ENCODE measurements around the gene KCNK10. TPM values are rescaled to one million over a fixed set of nuclear protein-coding genes. Genes with fewer than 3 reads are reported as not detected.

KCNK10 gene
- total and polyA plus RNA-seq, 4 donors, result 0.01 TPM; not detected in 3

GRCh38 chr14:88301381-88301780 lies 21.7 kb downstream of the KCNK10 start:
- WGBS, 2 donors, result 86 to 87% methylated on average over 4 of the region's 4 CpGs
- DNase-seq (no peak), ATAC-seq (ENCODE audit: insufficient read depth, low FRiP score) (no peak)
- no peaks in the 10 kb centered on the region for H3K9me3 ChIP-seq (ENCODE audit: control insufficient read depth in 4 of 4, insufficient read depth in 3 of 4, low read length in 3 of 4)
- no peak overlapping the region for H3K27ac ChIP-seq (ENCODE audit: low read depth in 1 of 2, low read length in 1 of 2)
- H3K27me3 ChIP-seq (ENCODE audit: control insufficient read depth in 3 of 3, insufficient read depth in 3 of 3, low read length in 2 of 3), result peaks cover 0 to 4% (median 0%) of the 10 kb centered on the region in 3 donors
- TF ChIP-seq, protein P1, sequence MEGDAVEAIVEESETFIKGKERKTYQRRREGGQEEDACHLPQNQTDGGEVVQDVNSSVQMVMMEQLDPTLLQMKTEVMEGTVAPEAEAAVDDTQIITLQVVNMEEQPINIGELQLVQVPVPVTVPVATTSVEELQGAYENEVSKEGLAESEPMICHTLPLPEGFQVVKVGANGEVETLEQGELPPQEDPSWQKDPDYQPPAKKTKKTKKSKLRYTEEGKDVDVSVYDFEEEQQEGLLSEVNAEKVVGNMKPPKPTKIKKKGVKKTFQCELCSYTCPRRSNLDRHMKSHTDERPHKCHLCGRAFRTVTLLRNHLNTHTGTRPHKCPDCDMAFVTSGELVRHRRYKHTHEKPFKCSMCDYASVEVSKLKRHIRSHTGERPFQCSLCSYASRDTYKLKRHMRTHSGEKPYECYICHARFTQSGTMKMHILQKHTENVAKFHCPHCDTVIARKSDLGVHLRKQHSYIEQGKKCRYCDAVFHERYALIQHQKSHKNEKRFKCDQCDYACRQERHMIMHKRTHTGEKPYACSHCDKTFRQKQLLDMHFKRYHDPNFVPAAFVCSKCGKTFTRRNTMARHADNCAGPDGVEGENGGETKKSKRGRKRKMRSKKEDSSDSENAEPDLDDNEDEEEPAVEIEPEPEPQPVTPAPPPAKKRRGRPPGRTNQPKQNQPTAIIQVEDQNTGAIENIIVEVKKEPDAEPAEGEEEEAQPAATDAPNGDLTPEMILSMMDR (IDR thresholded peaks at IDR 0.05; ENCODE audit: control extremely low read depth, extremely low read depth), result no peak
- no peak overlapping the region for H3K4me3 ChIP-seq
- H3K4me1 ChIP-seq (ENCODE audit: control insufficient read depth in 5 of 5, insufficient read depth in 5 of 5, low read length in 5 of 5), result no peaks in the 10 kb centered on the region
- H3K9ac ChIP-seq (ENCODE audit: insufficient read depth in 1 of 2, low read length in 2 of 2), result no peak overlapping the region
- H3K36me3 ChIP-seq (ENCODE audit: control insufficient read depth in 4 of 4, insufficient read depth in 4 of 4, low read length in 4 of 4), result no peaks in the 10 kb centered on the region

GRCh38 chr14:88300817-88301216 lies 22.3 kb downstream of the KCNK10 start:
- TF ChIP-seq, protein P1 (IDR thresholded peaks at IDR 0.05; ENCODE audit: control extremely low read depth, extremely low read depth), result no peak
- Histone ChIP-seq H3K4me3 (no peak overlapping the region), H3K9me3 (ENCODE audit: control insufficient read depth in 4 of 4, insufficient read depth in 3 of 4, low read length in 3 of 4) (no peaks in the 10 kb centered on the region), H3K9ac (ENCODE audit: insufficient read depth in 1 of 2, low read length in 2 of 2) (no peak overlapping the region), H3K4me1 (ENCODE audit: control insufficient read depth in 5 of 5, insufficient read depth in 5 of 5, low read length in 5 of 5) (no peaks in the 10 kb centered on the region), H3K36me3 (ENCODE audit: control insufficient read depth in 4 of 4, insufficient read depth in 4 of 4, low read length in 4 of 4) (no peaks in the 10 kb centered on the region), H3K27ac (ENCODE audit: low read depth in 1 of 2, low read length in 1 of 2) (no peak overlapping the region), H3K27me3 (ENCODE audit: control insufficient read depth in 3 of 3, insufficient read depth in 3 of 3, low read length in 2 of 3) (peaks cover 0 to 4% (median 0%) of the 10 kb centered on the region in 3 donors)
- DNase-seq (no peak), ATAC-seq (ENCODE audit: insufficient read depth, low FRiP score) (no peak)
- WGBS, 2 donors, result 80 to 83% methylated on average over 3 of the region's 3 CpGs

DNA sequence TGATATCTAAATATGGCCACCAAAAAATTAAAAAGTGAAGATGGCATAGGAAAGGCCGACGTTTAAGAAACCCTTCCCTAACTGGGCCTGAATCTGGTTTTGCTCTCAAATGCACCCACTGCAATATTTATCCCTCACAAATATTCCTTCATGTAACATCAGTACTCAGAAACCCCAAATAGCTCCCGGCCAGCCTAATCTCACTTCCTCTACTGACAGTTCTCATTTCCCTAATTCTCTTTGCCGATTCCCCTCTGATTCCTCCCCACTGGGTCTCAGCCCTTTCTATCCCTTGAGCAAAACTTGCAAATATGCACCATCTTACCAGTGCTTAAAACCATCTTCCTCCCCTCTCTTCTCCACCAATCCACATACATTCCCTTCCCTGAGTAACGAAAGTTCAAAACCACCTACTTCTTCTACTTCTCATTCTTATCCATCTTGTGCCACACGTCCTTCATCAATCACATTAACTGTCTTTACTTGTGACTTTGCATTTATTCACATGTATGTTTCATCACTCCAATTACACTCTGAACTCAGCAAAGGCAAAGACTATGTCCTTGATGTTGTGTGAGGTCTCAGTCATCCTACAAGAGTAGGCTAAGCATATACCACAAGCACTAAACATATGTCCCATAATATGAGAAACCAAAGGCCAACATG lies 23.1 kb downstream of the KCNK10 start:
- no peak overlapping the region for H3K27ac ChIP-seq (ENCODE audit: low read depth in 1 of 2, low read length in 1 of 2)
- H3K36me3 ChIP-seq (ENCODE audit: control insufficient read depth in 4 of 4, insufficient read depth in 4 of 4, low read length in 4 of 4), result no peaks in the 10 kb centered on the region
- no peak overlapping the region for H3K9ac ChIP-seq (ENCODE audit: insufficient read depth in 1 of 2, low read length in 2 of 2)
- WGBS, 2 donors, result 40 to 52% methylated on average over 6 of the region's 6 CpGs
- TF ChIP-seq, protein P1 (IDR thresholded peaks at IDR 0.05; ENCODE audit: control extremely low read depth, extremely low read depth), result no peak
- DNase-seq (peak in 1 of 3 donors; percentile 7), ATAC-seq (ENCODE audit: insufficient read depth, low FRiP score) (no peak)
- peaks cover 0 to 4% (median 0%) of the 10 kb centered on the region in 3 donors for H3K27me3 ChIP-seq (ENCODE audit: control insufficient read depth in 3 of 3, insufficient read depth in 3 of 3, low read length in 2 of 3)
- H3K9me3 ChIP-seq (ENCODE audit: control insufficient read depth in 4 of 4, insufficient read depth in 3 of 4, low read length in 3 of 4), result no peaks in the 10 kb centered on the region
- H3K4me1 ChIP-seq (ENCODE audit: control insufficient read depth in 5 of 5, insufficient read depth in 5 of 5, low read length in 5 of 5), result no peaks in the 10 kb centered on the region
- no peak overlapping the region for H3K4me3 ChIP-seq

GRCh38 chr14:88297306-88297705 lies 25.8 kb downstream of the KCNK10 start:
- no peaks in the 10 kb centered on the region for H3K36me3 ChIP-seq (ENCODE audit: control insufficient read depth in 4 of 4, insufficient read depth in 4 of 4, low read length in 4 of 4)
- DNase-seq, result no peak
- no peak overlapping the region for H3K4me3 ChIP-seq
- no peaks in the 10 kb centered on the region for H3K4me1 ChIP-seq (ENCODE audit: control insufficient read depth in 5 of 5, insufficient read depth in 5 of 5, low read length in 5 of 5)
- TF ChIP-seq, protein P1 (IDR thresholded peaks at IDR 0.05; ENCODE audit: control extremely low read depth, extremely low read depth), result no peak
- WGBS, 2 donors, result 12 to 40% methylated on average over 5 of the region's 5 CpGs
- H3K27ac ChIP-seq (ENCODE audit: low read depth in 1 of 2, low read length in 1 of 2), result no peak overlapping the region
- no peak for ATAC-seq (ENCODE audit: insufficient read depth, low FRiP score)
- H3K27me3 ChIP-seq (ENCODE audit: control insufficient read depth in 3 of 3, insufficient read depth in 3 of 3, low read length in 2 of 3), result peaks cover 0 to 4% (median 0%) of the 10 kb centered on the region in 3 donors
- H3K9ac ChIP-seq (ENCODE audit: insufficient read depth in 1 of 2, low read length in 2 of 2), result no peak overlapping the region
- no peaks in the 10 kb centered on the region for H3K9me3 ChIP-seq (ENCODE audit: control insufficient read depth in 4 of 4, insufficient read depth in 3 of 4, low read length in 3 of 4)
